ENCODE results near the gene ZNF221. TPM values are rescaled to one million over a fixed set of nuclear protein-coding genes. Genes with fewer than 3 reads are reported as not detected.
A peak's percentile ranks its signal among the peaks of the same experiment; 100 is the strongest.

The ZNF221 gene
- total RNA-seq: 0.56 and 0.75 TPM in 2 replicates

DNA sequence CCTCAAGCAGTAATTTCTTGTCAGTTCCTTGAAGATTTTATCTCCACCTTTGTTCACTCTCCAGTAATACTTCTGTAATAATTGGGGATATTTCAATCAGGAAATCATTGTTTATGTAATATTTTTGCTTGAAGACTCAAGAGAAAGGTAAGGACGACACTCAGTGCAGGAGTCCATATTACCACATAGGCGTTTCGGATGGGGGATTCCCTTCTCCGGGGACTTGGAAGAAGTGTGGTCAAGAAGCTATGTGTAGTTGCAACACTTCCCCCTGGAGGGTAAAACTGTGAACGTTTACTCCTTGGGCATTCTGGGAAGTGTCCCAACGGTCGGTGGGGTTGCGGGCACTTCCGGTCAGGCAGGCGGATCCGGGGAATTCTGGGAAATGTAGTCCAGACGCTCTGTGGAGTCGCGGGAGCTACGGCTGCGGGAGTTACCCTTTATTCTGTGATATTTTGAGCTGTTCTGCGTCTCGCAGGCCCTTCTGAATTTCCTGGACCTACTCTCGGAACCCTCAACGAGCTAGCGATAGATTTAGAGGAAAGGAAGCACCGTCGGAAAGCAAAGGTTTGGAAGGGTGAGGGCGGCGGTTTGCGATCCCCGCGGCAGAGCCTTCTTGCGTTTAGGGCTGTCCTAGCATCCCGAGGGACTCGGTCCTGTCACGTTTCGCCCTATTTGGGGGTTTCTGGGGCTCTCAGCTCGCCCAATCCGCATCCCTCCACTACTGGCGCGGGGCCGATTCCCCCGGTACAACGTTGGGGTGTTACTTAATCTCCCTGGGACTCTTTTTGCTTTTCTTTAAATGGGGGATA, at the start of gene ZNF221:
TSS of gene ZNF221 (plus strand) at position 395 of the 812 bp plus-strand sequence. CDS start 11,499 bp downstream, outside the sequence.
- Mint-ChIP-seq H3K4me1 (ENCODE audit: low read depth) (peaks cover 11% of the 10 kb centered on the region), H3K4me3 (peak within 1 kb of the TSS; percentile 94), H3K36me3 (ENCODE audit: low read depth) (peaks cover 2% of the 10 kb centered on the region), H3K9me3 (peaks cover 64% of the 10 kb centered on the region), H3K27ac (peak within 1 kb of the TSS; percentile 66), H3K27me3 (ENCODE audit: insufficient read depth) (no peaks in the 10 kb centered on the region)
- intact Hi-C loops (cut with micrococcal nuclease): loop anchor here (1.0 kb wide), 3 partner anchors 16 to 124 kb away; partner anchors contain the start of genes ZNF230, ZNF283 and ZNF45
- peak; percentile 50 for DNase-seq (ENCODE audit: low spot score)

DNA sequence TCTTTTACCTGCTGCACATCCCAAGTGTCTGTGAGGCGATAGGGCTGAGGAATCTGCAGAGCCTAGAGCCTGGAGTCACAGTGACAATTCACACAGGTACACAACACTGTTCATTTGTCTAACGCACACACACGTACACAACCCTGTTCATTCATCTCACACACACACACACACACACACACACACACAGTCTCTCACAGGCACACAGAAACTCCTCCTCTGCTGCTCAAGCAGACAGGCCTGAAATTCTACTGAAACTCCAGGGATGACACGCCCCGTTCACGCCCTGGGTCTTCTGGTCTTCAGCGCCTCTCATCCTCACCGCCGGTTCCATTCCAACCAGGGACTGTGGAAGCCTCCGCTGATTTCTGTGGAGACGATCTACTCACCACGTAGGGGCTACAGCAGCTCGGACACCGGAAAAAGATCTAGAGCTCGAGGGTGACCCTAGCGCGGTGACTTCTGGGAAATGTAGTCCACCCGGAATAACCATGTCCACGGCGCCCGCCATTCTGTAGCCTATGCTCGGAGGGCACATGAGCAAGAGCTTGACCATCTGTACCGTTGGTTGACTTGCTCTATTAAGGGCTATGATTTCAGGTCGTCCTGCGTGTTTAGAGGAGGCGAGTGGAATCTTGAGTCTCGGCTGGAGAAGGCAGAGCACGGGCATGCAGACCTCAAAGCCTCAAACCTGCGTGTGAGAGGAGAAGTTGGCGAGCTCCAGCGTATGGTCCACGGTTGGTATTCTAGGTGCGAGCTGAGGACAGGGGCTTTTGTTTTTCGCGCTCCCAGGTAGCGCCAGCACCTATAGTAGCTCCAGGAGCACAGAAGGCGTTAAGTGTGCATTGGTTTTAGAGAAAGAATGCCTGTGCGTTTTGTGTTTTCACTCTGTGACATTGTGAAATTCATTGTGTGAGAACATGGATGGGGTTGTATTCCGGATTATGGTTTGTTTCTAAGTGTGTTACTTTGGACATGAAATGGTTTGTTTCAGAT, 49.3 kb upstream of the ZNF221 start:
- intact Hi-C loops (cut with micrococcal nuclease): loop anchor here (1.0 to 5.0 kb wide), 4 partner anchors 34 to 101 kb away; partner anchors contain the start of genes ZNF155, ZNF230, ZNF283 and ZNF45
- H3K27me3 Mint-ChIP-seq (ENCODE audit: insufficient read depth): no peaks in the 10 kb centered on the region
- H3K9me3 Mint-ChIP-seq: peaks cover 82% of the 10 kb centered on the region
- H3K4me1 Mint-ChIP-seq (ENCODE audit: low read depth): peaks cover 15% of the 10 kb centered on the region
- peak overlapping the region; percentile 20 for H3K27ac Mint-ChIP-seq
- peak overlapping the region; percentile 81 for H3K4me3 Mint-ChIP-seq
- peak; percentile 54 for DNase-seq (ENCODE audit: low spot score)
- H3K36me3 Mint-ChIP-seq (ENCODE audit: low read depth): peaks cover 17% of the 10 kb centered on the region

DNA sequence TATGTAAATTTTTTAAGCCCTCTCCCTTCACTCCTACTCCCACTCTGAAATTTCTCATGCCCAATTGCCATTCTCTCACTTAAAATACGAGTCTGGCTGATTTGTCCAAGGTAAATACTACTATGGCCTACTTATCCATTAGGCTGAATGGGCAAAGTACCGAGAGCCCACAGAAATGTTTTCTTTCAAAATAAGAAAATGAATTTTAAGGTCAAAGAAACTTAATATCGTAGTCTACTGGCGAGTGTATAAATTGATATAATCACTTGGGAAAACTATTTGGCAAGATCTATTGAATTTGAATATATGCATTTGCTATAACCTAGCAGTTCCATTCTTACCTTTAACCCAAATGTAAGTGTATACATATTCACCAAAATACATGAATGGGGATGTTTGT, 48.6 kb upstream of the ZNF221 start:
- no peak for DNase-seq (ENCODE audit: low spot score)
- H3K27me3 Mint-ChIP-seq (ENCODE audit: insufficient read depth): no peaks in the 10 kb centered on the region
- peak overlapping the region; percentile 81 for H3K4me3 Mint-ChIP-seq
- H3K36me3 Mint-ChIP-seq (ENCODE audit: low read depth): peaks cover 17% of the 10 kb centered on the region
- peaks cover 83% of the 10 kb centered on the region for H3K9me3 Mint-ChIP-seq
- H3K27ac Mint-ChIP-seq: no peak overlapping the region
- peaks cover 15% of the 10 kb centered on the region for H3K4me1 Mint-ChIP-seq (ENCODE audit: low read depth)
- intact Hi-C loops (cut with micrococcal nuclease): loop anchor here (5.0 kb wide), 2 partner anchors 80 to 100 kb away; partner anchors contain the start of genes ZNF155 and ZNF230

DNA sequence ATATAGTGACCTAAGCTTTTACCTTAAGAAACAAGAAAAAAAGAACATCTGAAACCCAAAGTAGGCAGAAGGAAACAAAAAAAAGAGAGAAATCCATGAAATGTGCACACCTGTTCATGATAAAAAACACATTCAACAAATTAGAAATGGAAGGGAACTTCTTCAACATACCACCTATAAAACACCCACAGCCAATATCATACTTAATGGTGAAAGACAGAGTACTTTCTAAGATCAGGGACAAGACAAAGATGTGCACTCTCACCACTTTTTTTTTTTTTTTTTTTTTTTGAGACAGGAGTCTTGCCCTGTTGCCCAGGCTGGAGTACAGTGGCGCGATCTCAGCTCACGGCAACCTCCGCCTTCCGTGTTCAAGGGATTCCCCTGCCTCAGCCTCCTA, 45.1 kb upstream of the ZNF221 start:
- Mint-ChIP-seq H3K4me3 (no peak overlapping the region), H3K4me1 (ENCODE audit: low read depth) (peaks cover 15% of the 10 kb centered on the region), H3K27ac (no peak overlapping the region), H3K27me3 (ENCODE audit: insufficient read depth) (no peaks in the 10 kb centered on the region), H3K9me3 (peaks cover 89% of the 10 kb centered on the region), H3K36me3 (ENCODE audit: low read depth) (peaks cover 14% of the 10 kb centered on the region)
- no peak for DNase-seq (ENCODE audit: low spot score)
- intact Hi-C loops (cut with micrococcal nuclease): no loop called here

DNA sequence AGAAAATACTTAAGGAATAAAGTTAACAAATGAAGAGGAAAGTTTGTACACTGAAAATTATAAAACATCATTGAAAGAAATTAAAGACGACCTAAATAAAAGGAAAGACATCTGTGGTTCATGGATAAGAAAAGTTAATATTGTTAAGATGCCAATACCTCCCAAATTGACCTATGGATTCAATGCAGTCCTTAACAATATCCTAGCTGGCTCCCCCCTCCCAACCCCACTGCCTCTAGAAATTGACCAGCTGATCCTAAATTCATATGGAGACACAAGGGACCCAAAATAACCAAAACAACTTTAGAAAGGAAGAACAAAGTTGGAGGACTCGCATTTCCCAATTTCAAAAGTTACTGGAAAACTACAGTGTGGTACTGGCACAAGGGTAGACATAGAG, 44.3 kb upstream of the ZNF221 start:
- peaks cover 89% of the 10 kb centered on the region for H3K9me3 Mint-ChIP-seq
- H3K36me3 Mint-ChIP-seq (ENCODE audit: low read depth): peaks cover 9% of the 10 kb centered on the region

DNA sequence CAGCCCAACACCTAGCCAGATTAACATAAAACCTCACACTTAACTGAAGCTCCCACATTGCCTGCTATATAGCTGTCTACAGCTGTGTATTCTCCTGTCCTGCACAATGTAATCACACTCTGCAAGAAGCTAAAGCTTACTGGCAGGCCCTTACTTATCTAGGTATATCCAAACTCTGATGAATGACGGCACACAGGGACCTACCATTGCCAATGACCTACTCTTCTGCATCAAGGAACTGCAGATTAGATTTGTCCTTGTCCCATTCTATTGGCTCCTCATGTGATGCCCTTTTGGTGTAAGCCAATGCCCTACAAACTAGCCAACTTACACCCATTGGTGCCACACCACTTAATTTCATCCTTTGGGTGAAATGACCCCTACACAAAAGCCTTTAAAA, 42.4 kb upstream of the ZNF221 start:
- Mint-ChIP-seq H3K4me1 (ENCODE audit: low read depth) (no peaks in the 10 kb centered on the region), H3K27me3 (ENCODE audit: insufficient read depth) (no peaks in the 10 kb centered on the region), H3K9me3 (peaks cover 88% of the 10 kb centered on the region), H3K36me3 (ENCODE audit: low read depth) (peaks cover 12% of the 10 kb centered on the region), H3K4me3 (no peak overlapping the region), H3K27ac (no peak overlapping the region)
- no peak for DNase-seq (ENCODE audit: low spot score)
- intact Hi-C loops (cut with micrococcal nuclease): no loop called here

More for the DNA sequence above, 44.3 kb upstream of the ZNF221 start:
- Mint-ChIP-seq H3K27me3 (ENCODE audit: insufficient read depth) (no peaks in the 10 kb centered on the region), H3K27ac (no peak overlapping the region), H3K4me1 (ENCODE audit: low read depth) (peaks cover 7% of the 10 kb centered on the region), H3K4me3 (no peak overlapping the region)
- intact Hi-C loops (cut with micrococcal nuclease): no loop called here
- DNase-seq (ENCODE audit: low spot score): no peak

DNA sequence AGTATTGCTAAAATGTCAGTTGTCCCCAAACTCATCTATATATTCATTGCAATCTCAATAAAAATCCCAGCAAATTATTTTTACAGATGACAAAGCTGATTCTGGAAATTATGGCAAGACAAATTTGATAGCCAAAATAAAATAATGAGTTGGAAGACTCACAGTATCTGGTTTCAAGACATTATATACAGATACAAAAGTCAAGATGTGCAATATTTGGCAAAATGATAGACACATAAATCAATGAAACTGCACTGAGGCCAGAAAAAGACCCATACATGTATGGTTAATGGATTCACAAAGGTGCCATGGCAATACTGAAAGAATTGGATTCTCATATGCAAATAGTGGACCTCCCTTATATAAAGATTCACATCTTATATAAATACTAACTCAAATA, 40.1 kb upstream of the ZNF221 start:
- H3K9me3 Mint-ChIP-seq: peaks cover 92% of the 10 kb centered on the region

DNA sequence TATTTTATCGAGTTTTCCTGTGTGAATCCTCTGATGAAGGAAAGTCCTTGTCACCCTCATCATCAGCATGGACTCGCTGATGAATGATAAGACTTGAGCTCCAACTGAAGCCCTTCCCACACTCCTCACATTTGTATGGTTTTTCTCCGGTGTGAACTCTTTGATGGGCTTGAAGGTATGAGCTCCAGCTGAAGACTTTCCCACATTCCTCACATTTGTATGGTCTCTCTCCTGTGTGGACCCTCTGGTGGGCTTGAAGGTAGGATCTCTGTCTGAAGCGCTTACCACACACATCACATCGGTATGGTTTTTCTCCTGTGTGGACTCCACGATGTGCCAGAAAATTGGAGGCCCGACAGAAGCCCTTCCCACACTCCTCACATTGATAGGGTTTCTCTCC, 37.6 kb upstream of the ZNF221 start:
- DNase-seq (ENCODE audit: low spot score): no peak
- Mint-ChIP-seq H3K27ac (no peak overlapping the region), H3K9me3 (peaks cover 77% of the 10 kb centered on the region), H3K36me3 (ENCODE audit: low read depth) (peaks cover 52% of the 10 kb centered on the region), H3K27me3 (ENCODE audit: insufficient read depth) (no peaks in the 10 kb centered on the region), H3K4me3 (no peak overlapping the region), H3K4me1 (ENCODE audit: low read depth) (no peaks in the 10 kb centered on the region)
- intact Hi-C loops (cut with micrococcal nuclease): no loop called here

More for the DNA sequence above, 40.1 kb upstream of the ZNF221 start:
- no peaks in the 10 kb centered on the region for H3K4me1 Mint-ChIP-seq (ENCODE audit: low read depth)
- peaks cover 32% of the 10 kb centered on the region for H3K36me3 Mint-ChIP-seq (ENCODE audit: low read depth)
- no peak for DNase-seq (ENCODE audit: low spot score)
- H3K4me3 Mint-ChIP-seq: no peak overlapping the region
- H3K27ac Mint-ChIP-seq: no peak overlapping the region
- intact Hi-C loops (cut with micrococcal nuclease): no loop called here
- no peaks in the 10 kb centered on the region for H3K27me3 Mint-ChIP-seq (ENCODE audit: insufficient read depth)

DNA sequence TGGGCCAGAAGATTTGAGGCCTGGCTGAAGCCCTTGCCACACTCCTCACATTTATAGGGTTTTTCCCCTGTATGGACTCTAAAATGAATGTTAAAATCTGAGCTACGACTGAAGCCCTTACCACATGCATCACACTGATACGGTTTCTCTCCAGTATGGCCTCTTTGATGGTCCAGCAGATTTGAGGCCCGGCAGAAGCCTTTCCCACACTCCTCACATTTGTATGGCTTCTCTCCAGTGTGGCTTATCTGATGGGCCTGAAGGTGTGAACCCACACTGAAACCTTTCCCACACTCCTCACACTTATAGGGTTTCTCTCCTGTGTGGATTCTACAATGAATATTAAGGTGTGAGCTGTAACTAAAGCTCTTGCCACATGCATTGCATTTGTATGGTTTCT, 37.0 kb upstream of the ZNF221 start:
- Mint-ChIP-seq H3K27me3 (ENCODE audit: insufficient read depth) (no peaks in the 10 kb centered on the region), H3K4me3 (no peak overlapping the region), H3K27ac (no peak overlapping the region), H3K9me3 (peaks cover 76% of the 10 kb centered on the region), H3K4me1 (ENCODE audit: low read depth) (no peaks in the 10 kb centered on the region), H3K36me3 (ENCODE audit: low read depth) (peaks cover 58% of the 10 kb centered on the region)
- no peak for DNase-seq (ENCODE audit: low spot score)
- intact Hi-C loops (cut with micrococcal nuclease): no loop called here

DNA sequence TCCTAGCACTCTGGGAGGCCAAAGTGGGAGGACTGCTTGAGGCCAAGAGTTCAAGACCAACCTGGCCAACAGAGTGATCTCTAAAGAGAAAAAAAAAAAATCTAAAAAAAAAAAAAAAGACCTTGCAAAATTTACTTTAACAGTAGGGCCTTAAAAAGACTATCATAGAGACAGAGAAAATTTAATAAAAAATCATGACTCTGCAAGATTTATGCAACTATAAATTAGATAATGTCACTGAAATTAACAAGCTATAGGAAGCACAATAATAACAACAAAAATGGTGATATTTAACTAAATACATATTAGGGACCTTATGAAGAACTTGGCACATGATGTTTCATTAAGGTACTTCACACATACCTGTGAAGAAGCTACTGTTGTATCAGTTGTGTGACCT, 27.2 kb upstream of the ZNF221 start:
- H3K36me3 Mint-ChIP-seq (ENCODE audit: low read depth): peaks cover 91% of the 10 kb centered on the region
- H3K9me3 Mint-ChIP-seq: peaks cover 49% of the 10 kb centered on the region
- no peaks in the 10 kb centered on the region for H3K4me1 Mint-ChIP-seq (ENCODE audit: low read depth)
- H3K4me3 Mint-ChIP-seq: no peak overlapping the region
- H3K27ac Mint-ChIP-seq: no peak overlapping the region
- no peaks in the 10 kb centered on the region for H3K27me3 Mint-ChIP-seq (ENCODE audit: insufficient read depth)
- no peak for DNase-seq (ENCODE audit: low spot score)
- intact Hi-C loops (cut with micrococcal nuclease): no loop called here

DNA sequence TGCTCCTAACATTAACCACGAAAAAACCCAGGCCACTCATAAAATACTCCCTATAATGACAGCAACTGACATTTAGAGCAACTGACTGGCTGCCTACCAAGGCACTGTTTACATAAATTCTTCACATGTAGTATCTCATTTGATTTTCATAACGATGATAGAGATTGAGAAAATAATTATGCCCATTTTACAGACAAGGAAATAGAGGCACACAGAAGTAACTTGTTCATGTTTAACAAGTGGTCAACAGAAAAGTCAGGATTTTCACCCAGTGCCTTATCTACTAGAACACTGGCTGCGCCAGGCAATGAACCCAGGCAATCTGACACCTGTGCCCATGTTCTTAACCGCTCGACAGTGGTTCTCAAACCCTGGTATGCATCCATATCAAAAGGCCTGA, 22.2 kb upstream of the ZNF221 start:
- Mint-ChIP-seq H3K36me3 (ENCODE audit: low read depth) (peaks cover 82% of the 10 kb centered on the region), H3K27me3 (ENCODE audit: insufficient read depth) (no peaks in the 10 kb centered on the region), H3K9me3 (peaks cover 32% of the 10 kb centered on the region), H3K4me3 (no peak overlapping the region), H3K27ac (no peak overlapping the region), H3K4me1 (ENCODE audit: low read depth) (peaks cover 1% of the 10 kb centered on the region)
- intact Hi-C loops (cut with micrococcal nuclease): no loop called here
- no peak for DNase-seq (ENCODE audit: low spot score)

DNA sequence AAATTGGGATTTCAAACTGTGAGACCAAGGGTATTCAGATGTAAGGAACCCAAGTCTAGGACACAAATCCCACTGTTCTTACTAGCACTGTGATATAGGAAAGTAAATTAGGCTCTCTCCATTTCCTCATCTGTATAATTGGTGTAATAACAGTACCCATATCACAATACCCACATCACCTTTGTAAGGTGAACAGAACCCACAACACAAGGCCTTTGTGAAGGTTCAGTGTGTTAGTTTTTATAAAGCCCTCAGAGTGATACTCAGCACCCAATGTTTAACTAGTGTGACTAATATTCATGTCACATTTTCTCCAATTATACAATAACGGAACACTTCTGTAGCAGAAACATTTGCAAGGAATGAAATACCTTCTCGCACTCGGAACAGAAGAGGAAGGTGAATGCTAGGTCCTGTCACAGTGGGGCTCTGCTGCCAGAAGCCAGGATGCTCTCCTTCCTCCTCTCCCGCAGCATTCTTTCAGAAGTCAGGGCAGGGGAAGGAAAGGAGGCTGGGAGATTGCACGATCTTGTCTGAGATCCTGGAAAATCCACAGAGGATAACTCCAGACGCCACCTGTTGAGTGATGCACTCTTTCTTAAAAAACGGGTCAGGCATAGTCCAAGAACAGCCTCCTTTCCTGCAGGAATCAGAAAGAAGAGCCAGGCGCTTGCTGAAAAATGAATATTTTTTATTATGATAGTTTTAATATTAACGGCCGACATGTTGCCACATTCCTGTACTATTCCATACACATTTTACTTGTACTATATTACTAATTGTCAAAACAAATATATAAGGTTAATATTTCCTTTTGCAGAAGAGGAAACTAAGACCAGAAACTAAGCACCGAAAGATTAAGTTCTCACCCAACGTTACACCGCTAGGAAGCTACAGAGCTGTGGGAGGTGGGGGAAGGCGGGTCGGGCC, 16.7 kb upstream of the ZNF221 start:
- Mint-ChIP-seq H3K9me3 (peaks cover 24% of the 10 kb centered on the region), H3K27ac (peak overlapping the region; percentile 83), H3K27me3 (ENCODE audit: insufficient read depth) (no peaks in the 10 kb centered on the region), H3K4me1 (ENCODE audit: low read depth) (peaks cover 20% of the 10 kb centered on the region), H3K36me3 (ENCODE audit: low read depth) (peaks cover 33% of the 10 kb centered on the region), H3K4me3 (peak overlapping the region; percentile 95)
- DNase-seq (ENCODE audit: low spot score): no peak
- intact Hi-C loops (cut with micrococcal nuclease): loop anchor here (2.0 to 10.0 kb wide), 3 partner anchors 178 to 272 kb away; partner anchors contain the start of gene ZNF225

All from activated T-helper 1 cell treated with anti-CD3 and anti-CD28 coated beads, Interleukin-12 subunit alpha, Interleukin-12 subunit beta, Interleukin-2, Interleukin-4 antibody, amounts not matched to agents 30 ng/mL and 10 ng/mL and 1 ng/mL, durations not matched to agents 14 hours and 24 hours and 36 hours (primary cell).